ENCODE measurements around the gene OLR1. TPM values are rescaled to one million over a fixed set of nuclear protein-coding genes. Genes with fewer than 3 reads are reported as not detected.

Gene OLR1
- polyA plus RNA-seq, 1 experiment, result 6.9 TPM

DNA sequence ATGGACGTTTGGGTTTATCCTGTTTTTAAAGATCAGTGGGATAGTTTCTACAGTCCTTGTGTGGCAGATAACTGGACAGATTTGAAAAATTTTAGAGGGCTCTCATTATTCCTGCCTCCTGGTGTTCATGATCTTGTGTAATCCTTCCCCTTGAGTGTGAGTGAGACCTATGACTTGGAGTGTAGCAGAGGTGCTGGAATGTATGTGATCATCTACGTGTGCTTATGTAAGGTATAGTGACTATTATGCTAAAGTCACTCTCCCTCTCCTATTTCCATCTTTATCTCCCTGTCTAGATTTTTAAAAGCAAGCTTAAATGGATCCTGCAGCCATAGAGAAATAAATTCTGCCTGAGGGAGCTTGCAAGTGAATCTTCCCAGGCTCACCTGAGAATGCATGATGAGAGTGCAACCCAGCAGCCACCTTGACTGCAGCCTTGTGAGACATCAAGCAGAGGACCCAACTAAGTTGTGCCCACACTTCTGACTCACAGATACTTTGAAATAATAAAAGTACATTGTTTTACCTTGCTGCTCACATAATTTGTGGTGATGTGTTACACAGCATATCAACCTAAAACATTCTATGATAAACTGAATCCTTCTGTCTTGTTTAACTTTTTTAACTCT, 3.2 kb upstream of the OLR1 start:
- POLR2A ChIA-PET, result no interaction called here

DNA sequence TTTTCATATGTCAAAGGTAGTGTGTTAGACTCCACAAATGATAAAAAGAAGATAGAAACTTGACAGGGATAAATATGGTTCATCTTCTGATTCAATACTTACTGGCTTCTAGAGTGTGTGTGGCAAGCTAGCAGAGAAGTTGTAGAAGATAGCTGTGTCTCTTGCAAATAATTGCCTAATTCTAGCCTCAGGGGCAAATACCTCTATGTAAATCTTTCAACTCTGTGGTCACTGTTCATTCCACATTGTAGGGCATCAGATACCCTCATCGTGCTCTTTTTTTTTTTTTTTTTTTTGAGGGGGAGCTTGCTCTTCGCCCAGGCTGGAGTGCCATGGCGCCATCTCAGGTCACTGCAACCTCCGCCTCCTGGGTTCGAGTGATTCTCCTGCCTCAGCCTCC, 1.7 kb downstream of the OLR1 start:
- TF ChIP-seq, protein P1, sequence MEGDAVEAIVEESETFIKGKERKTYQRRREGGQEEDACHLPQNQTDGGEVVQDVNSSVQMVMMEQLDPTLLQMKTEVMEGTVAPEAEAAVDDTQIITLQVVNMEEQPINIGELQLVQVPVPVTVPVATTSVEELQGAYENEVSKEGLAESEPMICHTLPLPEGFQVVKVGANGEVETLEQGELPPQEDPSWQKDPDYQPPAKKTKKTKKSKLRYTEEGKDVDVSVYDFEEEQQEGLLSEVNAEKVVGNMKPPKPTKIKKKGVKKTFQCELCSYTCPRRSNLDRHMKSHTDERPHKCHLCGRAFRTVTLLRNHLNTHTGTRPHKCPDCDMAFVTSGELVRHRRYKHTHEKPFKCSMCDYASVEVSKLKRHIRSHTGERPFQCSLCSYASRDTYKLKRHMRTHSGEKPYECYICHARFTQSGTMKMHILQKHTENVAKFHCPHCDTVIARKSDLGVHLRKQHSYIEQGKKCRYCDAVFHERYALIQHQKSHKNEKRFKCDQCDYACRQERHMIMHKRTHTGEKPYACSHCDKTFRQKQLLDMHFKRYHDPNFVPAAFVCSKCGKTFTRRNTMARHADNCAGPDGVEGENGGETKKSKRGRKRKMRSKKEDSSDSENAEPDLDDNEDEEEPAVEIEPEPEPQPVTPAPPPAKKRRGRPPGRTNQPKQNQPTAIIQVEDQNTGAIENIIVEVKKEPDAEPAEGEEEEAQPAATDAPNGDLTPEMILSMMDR (IDR thresholded peaks at IDR 0.05; ENCODE audit: insufficient read depth, low read depth, low read length), result no peak
- no peaks in the 10 kb centered on the region for H3K36me3 ChIP-seq (ENCODE audit: control insufficient read depth, insufficient read depth, low read length)
- ChIA-PET POLR2A (interaction anchor here (0.6 kb wide), 1 partner anchor 395 kb away, joined by 5 read pairs; no protein-coding TSS in a partner anchor), CTCF (interaction anchor here (0.9 to 1.7 kb wide), 5 partner anchors 17 to 24 kb away, joined by 3 to 10 read pairs (median 4); no protein-coding TSS in a partner anchor)
- no peak overlapping the region for H3K4me3 ChIP-seq (ENCODE audit: low read depth, low read length)
- H3K27me3 ChIP-seq (ENCODE audit: control insufficient read depth, insufficient read depth, low read length), result no peaks in the 10 kb centered on the region
- no peak for DNase-seq (ENCODE audit: low read depth)

More for the DNA sequence above, 3.2 kb upstream of the OLR1 start:
- Histone ChIP-seq H3K4me3 (ENCODE audit: low read depth, low read length) (no peak overlapping the region), H3K27me3 (ENCODE audit: control insufficient read depth, insufficient read depth, low read length) (no peaks in the 10 kb centered on the region), H3K36me3 (ENCODE audit: control insufficient read depth, insufficient read depth, low read length) (no peaks in the 10 kb centered on the region)
- CTCF ChIA-PET, result interaction anchor here (1.3 kb wide), 1 partner anchor 22 kb away, joined by 6 read pairs; no protein-coding TSS in a partner anchor
- TF ChIP-seq, protein P1 (IDR thresholded peaks at IDR 0.05; ENCODE audit: insufficient read depth, low read depth, low read length), result no peak
- no peak for DNase-seq (ENCODE audit: low read depth)

DNA sequence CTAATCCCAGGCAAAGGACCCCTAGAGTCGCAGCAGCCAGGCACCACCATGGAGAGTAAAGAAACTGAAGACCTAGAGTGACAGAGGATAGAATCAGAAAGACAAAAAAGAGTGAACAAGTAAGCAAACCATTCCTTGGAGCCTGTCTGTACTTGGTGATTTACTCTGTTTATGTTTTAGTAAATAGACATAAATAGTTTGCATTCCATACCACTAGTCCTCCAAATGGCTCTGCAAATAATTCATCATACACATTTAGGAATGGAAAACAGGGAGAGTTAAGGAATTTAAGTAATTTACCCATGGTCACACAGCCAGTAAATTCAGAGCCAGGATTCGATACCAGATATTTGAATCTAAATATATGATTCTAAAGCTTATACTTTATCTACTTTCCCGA, 2.8 kb downstream of the OLR1 start:
- POLR2A ChIA-PET, result no interaction called here
- CTCF ChIA-PET, result interaction anchor here (0.7 to 1.7 kb wide), 6 partner anchors 9 to 135 kb away, joined by 3 to 10 read pairs (median 4); no protein-coding TSS in a partner anchor
- no peak overlapping the region for H3K4me3 ChIP-seq (ENCODE audit: low read depth, low read length)

DNA sequence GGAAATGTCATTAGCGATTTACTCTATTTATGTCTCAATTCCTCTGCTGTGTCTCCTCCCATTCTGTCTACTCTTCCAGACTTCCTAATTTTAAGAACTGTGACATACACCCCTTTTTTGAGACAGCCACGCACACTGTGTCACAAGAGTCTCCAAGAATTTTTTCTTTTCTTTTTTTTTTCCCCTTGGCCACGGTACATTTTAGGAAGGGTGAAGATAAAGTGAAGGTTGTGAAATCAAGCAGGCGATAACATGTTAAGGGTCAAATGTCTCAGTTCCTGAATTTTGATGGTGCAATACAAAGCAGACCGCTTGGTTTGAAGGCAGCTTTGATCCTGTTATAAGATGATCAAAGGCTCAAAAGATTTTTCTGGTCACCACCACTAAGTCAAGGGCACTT, 4.3 kb downstream of the OLR1 start:
- ChIA-PET CTCF (no interaction called here), POLR2A (no interaction called here)
- Histone ChIP-seq H3K36me3 (ENCODE audit: control insufficient read depth, insufficient read depth, low read length) (no peaks in the 10 kb centered on the region), H3K27me3 (ENCODE audit: control insufficient read depth, insufficient read depth, low read length) (no peaks in the 10 kb centered on the region), H3K4me3 (ENCODE audit: low read depth, low read length) (no peak overlapping the region)
- TF ChIP-seq, protein P1 (IDR thresholded peaks at IDR 0.05; ENCODE audit: insufficient read depth, low read depth, low read length), result no peak
- DNase-seq (ENCODE audit: low read depth), result no peak

More for the DNA sequence above, 2.8 kb downstream of the OLR1 start:
- TF ChIP-seq, protein P1 (IDR thresholded peaks at IDR 0.05; ENCODE audit: insufficient read depth, low read depth, low read length), result no peak
- no peak for DNase-seq (ENCODE audit: low read depth)
- H3K36me3 ChIP-seq (ENCODE audit: control insufficient read depth, insufficient read depth, low read length), result no peaks in the 10 kb centered on the region
- H3K27me3 ChIP-seq (ENCODE audit: control insufficient read depth, insufficient read depth, low read length), result no peaks in the 10 kb centered on the region

DNA sequence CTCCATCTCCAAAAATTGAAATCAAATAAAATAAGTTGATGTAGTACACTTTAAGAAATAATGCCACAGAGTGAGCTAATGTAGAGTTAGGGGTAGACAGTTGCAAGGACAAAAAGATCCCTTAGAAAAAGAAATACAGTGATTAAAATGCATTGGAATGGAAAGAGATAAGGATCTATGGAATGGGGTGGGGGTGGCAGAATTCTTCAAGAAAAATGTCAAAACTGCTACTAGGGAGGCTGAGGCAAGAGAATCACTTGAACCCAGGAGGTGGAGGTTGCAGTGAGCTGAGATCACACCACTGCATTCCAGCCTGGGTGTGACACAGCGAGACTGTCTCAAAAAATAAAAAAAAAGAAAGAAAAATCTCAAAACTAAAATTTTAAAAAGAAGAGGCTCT, 6.5 kb downstream of the OLR1 start:
- ChIA-PET POLR2A (no interaction called here), CTCF (interaction anchor here (2.9 kb wide), 1 partner anchor 12 kb away, joined by 15 read pairs; no protein-coding TSS in a partner anchor)
- Histone ChIP-seq H3K36me3 (ENCODE audit: control insufficient read depth, insufficient read depth, low read length) (no peaks in the 10 kb centered on the region), H3K4me3 (ENCODE audit: low read depth, low read length) (no peak overlapping the region), H3K27me3 (ENCODE audit: control insufficient read depth, insufficient read depth, low read length) (no peaks in the 10 kb centered on the region)
- DNase-seq (ENCODE audit: low read depth), result no peak
- TF ChIP-seq, protein P1 (IDR thresholded peaks at IDR 0.05; ENCODE audit: insufficient read depth, low read depth, low read length), result no peak
